GM13976 (cell line): ENCODE data around the gene MAP2K2.

Experiments used
- DNase-seq: peaks from one replicate; pipeline ENCODE4 v3.0.0; 2012; ENCODE audit warnings: low spot score
- CTCF ChIP-seq: IDR thresholded peaks from 2 replicates; pipeline ENCODE4 v1.5.1; 2012; ENCODE audit warnings: borderline replicate concordance, mild to moderate bottlenecking; ENCODE audit not compliant: insufficient read depth; ENCODE audit errors: extremely low read depth, missing control alignments, control extremely low read depth
- in situ Hi-C: fragments of 300-500 bp; cut with MboI; formaldehyde crosslinking; loops from one replicate; pipeline ENCODE4 v1.12.0; 2022; ENCODE audit warnings: low sequenced_read_pairs, mixed read lengths, inconsistent platforms; ENCODE audit not compliant: unreplicated experiment

Gene MAP2K2

GRCh38 chr19:4124638-4125037 is 716 bp upstream of the MAP2K2 start:
- no peak for DNase-seq

GRCh38 chr19:4122480-4122879 is 1.4 kb downstream of the MAP2K2 start:
- DNase-seq = no peak
- no peak for TF ChIP-seq CTCF
- in situ Hi-C loops = no loop called here

More at GRCh38 chr19:4124638-4125037, 716 bp upstream of the MAP2K2 start:
- in situ Hi-C loops = no loop called here
- no peak for TF ChIP-seq CTCF

- in situ Hi-C loops = no loop called here
- DNase-seq = no peak
- no peak for TF ChIP-seq CTCF
Observed at GRCh38 chr19:4121815-4122214, 2.1 kb downstream of the MAP2K2 start.

- in situ Hi-C loops = no loop called here
- DNase-seq = no peak
- no peak for TF ChIP-seq CTCF
Observed at GRCh38 chr19:4121273-4121612, 2.7 kb downstream of the MAP2K2 start.

GRCh38 chr19:4120559-4121272 is 3.2 kb downstream of the MAP2K2 start:
- DNase-seq = no peak
- in situ Hi-C loops = no loop called here
- TF ChIP-seq CTCF = no peak

GRCh38 chr19:4119763-4120162 is 4.2 kb downstream of the MAP2K2 start:
- no peak for TF ChIP-seq CTCF
- no peak for DNase-seq
- in situ Hi-C loops = no loop called here
